ENCODE measurements around the gene VSIR.
A peak's percentile ranks its signal among the peaks of the same experiment; 100 is the strongest.

VSIR gene

DNA sequence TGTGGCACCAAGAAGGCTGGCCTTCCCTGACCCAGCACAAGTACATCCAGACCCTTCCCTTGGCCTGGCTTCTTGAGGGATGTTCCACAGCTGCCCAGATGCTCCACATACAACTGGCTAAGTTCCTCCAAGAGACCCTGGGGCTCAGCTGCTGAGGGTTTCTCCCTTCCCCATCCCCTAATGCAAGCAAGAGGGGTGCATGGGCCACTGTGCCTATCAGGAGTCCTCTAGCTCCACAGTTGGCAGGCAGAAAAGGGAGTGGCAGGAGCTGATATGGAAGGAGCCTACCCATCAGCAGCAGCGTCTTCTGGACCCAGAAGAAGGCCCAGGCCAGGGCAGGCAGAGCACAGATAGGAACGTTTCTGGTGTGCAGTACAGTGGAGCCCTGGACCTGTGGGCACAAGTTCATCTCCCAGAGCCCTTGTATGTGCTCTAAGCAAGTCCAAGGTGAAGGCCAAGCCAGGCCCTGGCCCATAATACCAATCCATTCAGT, 26.2 kb downstream of the VSIR start:
- peak in 1 of 2 experiments; percentile 38 for DNase-seq (ENCODE audit: low read depth in 1 of 2, low spot score in 1 of 2)
- no peak overlapping the region for H3K4me3 ChIP-seq (replicated peaks; ENCODE audit: insufficient read depth, low read length)
- H3K27ac ChIP-seq (replicated peaks): peak overlapping the region; percentile 99
- H3K27me3 ChIP-seq (ENCODE audit: insufficient read depth, poor library complexity, severe bottlenecking): no peaks in the 10 kb centered on the region
- TF ChIP-seq, protein P1, sequence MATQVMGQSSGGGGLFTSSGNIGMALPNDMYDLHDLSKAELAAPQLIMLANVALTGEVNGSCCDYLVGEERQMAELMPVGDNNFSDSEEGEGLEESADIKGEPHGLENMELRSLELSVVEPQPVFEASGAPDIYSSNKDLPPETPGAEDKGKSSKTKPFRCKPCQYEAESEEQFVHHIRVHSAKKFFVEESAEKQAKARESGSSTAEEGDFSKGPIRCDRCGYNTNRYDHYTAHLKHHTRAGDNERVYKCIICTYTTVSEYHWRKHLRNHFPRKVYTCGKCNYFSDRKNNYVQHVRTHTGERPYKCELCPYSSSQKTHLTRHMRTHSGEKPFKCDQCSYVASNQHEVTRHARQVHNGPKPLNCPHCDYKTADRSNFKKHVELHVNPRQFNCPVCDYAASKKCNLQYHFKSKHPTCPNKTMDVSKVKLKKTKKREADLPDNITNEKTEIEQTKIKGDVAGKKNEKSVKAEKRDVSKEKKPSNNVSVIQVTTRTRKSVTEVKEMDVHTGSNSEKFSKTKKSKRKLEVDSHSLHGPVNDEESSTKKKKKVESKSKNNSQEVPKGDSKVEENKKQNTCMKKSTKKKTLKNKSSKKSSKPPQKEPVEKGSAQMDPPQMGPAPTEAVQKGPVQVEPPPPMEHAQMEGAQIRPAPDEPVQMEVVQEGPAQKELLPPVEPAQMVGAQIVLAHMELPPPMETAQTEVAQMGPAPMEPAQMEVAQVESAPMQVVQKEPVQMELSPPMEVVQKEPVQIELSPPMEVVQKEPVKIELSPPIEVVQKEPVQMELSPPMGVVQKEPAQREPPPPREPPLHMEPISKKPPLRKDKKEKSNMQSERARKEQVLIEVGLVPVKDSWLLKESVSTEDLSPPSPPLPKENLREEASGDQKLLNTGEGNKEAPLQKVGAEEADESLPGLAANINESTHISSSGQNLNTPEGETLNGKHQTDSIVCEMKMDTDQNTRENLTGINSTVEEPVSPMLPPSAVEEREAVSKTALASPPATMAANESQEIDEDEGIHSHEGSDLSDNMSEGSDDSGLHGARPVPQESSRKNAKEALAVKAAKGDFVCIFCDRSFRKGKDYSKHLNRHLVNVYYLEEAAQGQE (IDR thresholded peaks at IDR 0.05; ENCODE audit: insufficient replicate concordance, low read depth): no peak
- TF ChIP-seq GABPA (IDR thresholded peaks at IDR 0.05; ENCODE audit: low read depth) (no peak), SPI1 (IDR thresholded peaks at IDR 0.05; ENCODE audit: borderline replicate concordance, low read depth) (no peak), POLR2AphosphoS5 (IDR thresholded peaks at IDR 0.05; ENCODE audit: low read depth) (no peak)
- TF ChIP-seq, protein P2, sequence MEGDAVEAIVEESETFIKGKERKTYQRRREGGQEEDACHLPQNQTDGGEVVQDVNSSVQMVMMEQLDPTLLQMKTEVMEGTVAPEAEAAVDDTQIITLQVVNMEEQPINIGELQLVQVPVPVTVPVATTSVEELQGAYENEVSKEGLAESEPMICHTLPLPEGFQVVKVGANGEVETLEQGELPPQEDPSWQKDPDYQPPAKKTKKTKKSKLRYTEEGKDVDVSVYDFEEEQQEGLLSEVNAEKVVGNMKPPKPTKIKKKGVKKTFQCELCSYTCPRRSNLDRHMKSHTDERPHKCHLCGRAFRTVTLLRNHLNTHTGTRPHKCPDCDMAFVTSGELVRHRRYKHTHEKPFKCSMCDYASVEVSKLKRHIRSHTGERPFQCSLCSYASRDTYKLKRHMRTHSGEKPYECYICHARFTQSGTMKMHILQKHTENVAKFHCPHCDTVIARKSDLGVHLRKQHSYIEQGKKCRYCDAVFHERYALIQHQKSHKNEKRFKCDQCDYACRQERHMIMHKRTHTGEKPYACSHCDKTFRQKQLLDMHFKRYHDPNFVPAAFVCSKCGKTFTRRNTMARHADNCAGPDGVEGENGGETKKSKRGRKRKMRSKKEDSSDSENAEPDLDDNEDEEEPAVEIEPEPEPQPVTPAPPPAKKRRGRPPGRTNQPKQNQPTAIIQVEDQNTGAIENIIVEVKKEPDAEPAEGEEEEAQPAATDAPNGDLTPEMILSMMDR (IDR thresholded peaks at IDR 0.05; ENCODE audit: insufficient read depth, low read length): no peak

DNA sequence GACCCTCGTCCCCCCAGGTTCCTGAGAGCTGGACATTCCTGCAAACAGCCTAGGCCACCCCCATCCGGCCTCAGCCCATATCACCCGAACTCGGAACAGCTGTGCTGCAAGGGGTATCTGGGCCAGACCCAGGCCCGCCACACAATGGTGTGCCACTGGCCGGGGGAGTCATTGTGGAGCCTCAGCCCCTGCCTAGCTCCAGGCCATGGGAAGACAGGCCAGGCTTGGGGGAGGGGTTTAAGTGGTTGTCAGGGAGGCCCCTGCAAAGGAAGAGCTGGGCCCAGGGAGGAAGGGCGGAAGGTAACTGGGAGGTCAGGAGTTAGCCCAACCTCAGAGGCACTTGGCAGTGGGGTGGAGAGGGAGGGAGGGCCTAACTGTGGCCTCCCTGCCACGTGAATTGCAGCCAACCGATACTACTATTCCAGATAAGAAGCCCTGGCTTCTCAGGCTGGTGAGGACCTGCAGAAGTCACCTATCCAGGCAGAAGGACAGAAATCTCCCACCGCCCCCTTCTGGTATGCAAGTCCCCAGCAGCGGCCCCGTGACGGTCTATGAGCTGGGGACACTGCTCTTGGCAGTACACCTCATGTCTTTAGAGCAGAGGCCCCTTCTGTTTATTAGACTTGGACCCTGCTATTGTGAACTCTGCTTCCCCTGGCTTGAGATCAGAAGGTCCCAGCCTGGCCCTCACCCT, 26.8 kb downstream of the VSIR start:
- Histone ChIP-seq H3K27me3 (ENCODE audit: insufficient read depth, poor library complexity, severe bottlenecking) (no peaks in the 10 kb centered on the region), H3K27ac (replicated peaks) (peak overlapping the region; percentile 99), H3K4me3 (replicated peaks; ENCODE audit: insufficient read depth, low read length) (no peak overlapping the region)
- TF ChIP-seq SPI1 (IDR thresholded peaks at IDR 0.05; ENCODE audit: borderline replicate concordance, low read depth) (peak; percentile 53; the same call in 1 of the 2 replicates), POLR2AphosphoS5 (IDR thresholded peaks at IDR 0.05; ENCODE audit: low read depth) (peak; percentile 74), GABPA (IDR thresholded peaks at IDR 0.05; ENCODE audit: low read depth) (no peak)
- TF ChIP-seq, protein P2 (IDR thresholded peaks at IDR 0.05; ENCODE audit: insufficient read depth, low read length): no peak
- TF ChIP-seq, protein P1 (IDR thresholded peaks at IDR 0.05; ENCODE audit: insufficient replicate concordance, low read depth): no peak
- peak; percentile 94 to 97 for DNase-seq (ENCODE audit: low read depth in 1 of 2, low spot score in 1 of 2)

DNA sequence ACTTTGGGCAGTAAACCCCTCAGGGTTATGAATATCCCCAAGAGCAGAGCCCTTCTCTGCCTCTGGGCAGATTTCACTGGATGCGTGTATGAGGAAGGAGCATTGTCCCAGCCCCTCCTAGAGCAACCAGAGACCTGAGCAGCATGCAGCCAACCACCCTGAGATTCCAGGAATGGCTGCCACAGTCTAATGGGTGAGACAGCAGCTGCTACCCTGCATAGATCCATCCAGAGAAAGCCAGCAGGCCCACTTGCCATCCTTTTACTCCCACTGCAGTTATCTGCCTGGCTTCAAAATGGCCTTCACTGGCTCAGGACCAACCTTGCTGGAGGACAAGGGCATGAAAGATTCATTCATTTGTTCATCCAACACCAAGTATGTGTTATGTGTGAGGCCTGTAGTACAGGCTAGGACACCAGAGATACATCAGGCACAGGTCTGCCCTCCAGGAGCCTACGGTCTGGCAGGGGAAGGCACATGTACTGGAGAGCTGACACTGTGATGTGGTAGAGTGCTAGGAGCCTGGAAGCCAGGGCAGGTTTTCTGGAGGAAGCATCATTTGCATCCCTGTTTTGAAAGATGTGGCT, 27.6 kb downstream of the VSIR start:
- Histone ChIP-seq H3K4me3 (replicated peaks; ENCODE audit: insufficient read depth, low read length) (no peak overlapping the region), H3K27me3 (ENCODE audit: insufficient read depth, poor library complexity, severe bottlenecking) (no peaks in the 10 kb centered on the region), H3K27ac (replicated peaks) (peak overlapping the region; percentile 99)
- no peak for DNase-seq (ENCODE audit: low read depth in 1 of 2, low spot score in 1 of 2)
- TF ChIP-seq, protein P1 (IDR thresholded peaks at IDR 0.05; ENCODE audit: insufficient replicate concordance, low read depth): no peak
- TF ChIP-seq SPI1 (IDR thresholded peaks at IDR 0.05; ENCODE audit: borderline replicate concordance, low read depth): no peak

All from HL-60 (cell line).